ENCODE measurements around the gene CDK19. TPM values are rescaled to one million over a fixed set of nuclear protein-coding genes. Genes with fewer than 3 reads are reported as not detected.

CDK19 gene
- total and polyA plus RNA-seq, 2 of the 4 experiments (the other 2 are of a cell fraction): 6.0 to 6.8 TPM

- H3K56ac ChIP-seq (ENCODE audit: extremely low read depth, insufficient read depth, low read length): no peak overlapping the region
- peaks cover 2% of the 10 kb centered on the region; the same call in 1 of the 2 replicates for H3K9me3 ChIP-seq (ENCODE audit: control insufficient read depth, insufficient read depth, low read length)
- H2BK15ac ChIP-seq (ENCODE audit: low read depth, low read length): no peak overlapping the region
- H2AK9ac ChIP-seq (replicated peaks; ENCODE audit: low read depth, low read length, poor library complexity): peak overlapping the region; percentile 28
- ChIA-PET CTCF (no interaction called here), POLR2A (ENCODE audit: unreplicated experiment) (no interaction called here)
- no peaks in the 10 kb centered on the region for H3K27me3 ChIP-seq (ENCODE audit: control insufficient read depth, insufficient read depth, low read length)
- no peak overlapping the region for H3K23ac ChIP-seq (ENCODE audit: low read depth, low read length)
- peaks cover 2% of the 10 kb centered on the region; the same call in 1 of the 2 replicates for H3K4me1 ChIP-seq (ENCODE audit: control insufficient read depth, insufficient read depth, low read length)
- ATAC-seq (ENCODE audit: low read depth) (no peak), DNase-seq (no peak)
- no TSS peak for BruUV-seq (replicated peaks)
- H3K4ac ChIP-seq (ENCODE audit: low read depth, low read length): no peak overlapping the region
- H4K8ac ChIP-seq (ENCODE audit: low read depth in 2 of 2, low read length in 2 of 2): no peak overlapping the region
- no peak overlapping the region for H3K4me2 ChIP-seq (ENCODE audit: low read depth, low read length)
- in situ Hi-C loops (cut with MboI; ENCODE audit: low sequenced_read_pairs) (no loop called here), intact Hi-C loops (cut with micrococcal nuclease) (no loop called here), dilution Hi-C loops (cut with HindIII; ENCODE audit: low sequenced_read_pairs, unreplicated experiment) (no loop called here)
- H4K5ac ChIP-seq (ENCODE audit: low read depth, low read length): no peak overlapping the region
- H2AK5ac ChIP-seq (ENCODE audit: low read depth, low read length): no peak overlapping the region
- 97% methylated on average over 57 of the region's 62 CpGs; no CpG with 5 or more reads in 1 of the 2 experiments for WGBS, 2 experiments (ENCODE audit: extremely low coverage in 2 of 2, insufficient read length in 1 of 2)
- no peaks in the 10 kb centered on the region for H4K20me1 ChIP-seq (ENCODE audit: insufficient read depth, low read length)
- H3K27ac ChIP-seq (ENCODE audit: insufficient read depth, low read length): no peak overlapping the region
- H2BK20ac ChIP-seq (ENCODE audit: low read depth, low read length): no peak overlapping the region
- peaks cover 9% of the 10 kb centered on the region; the same call in 1 of the 2 replicates for H3K36me3 ChIP-seq (ENCODE audit: control insufficient read depth, insufficient read depth, low read length)
- H2BK120ac ChIP-seq (ENCODE audit: low read depth, low read length): no peak overlapping the region
- H3K14ac ChIP-seq (replicated peaks; ENCODE audit: low read depth, low read length): no peak overlapping the region
- H3K4me3 ChIP-seq (ENCODE audit: insufficient read depth, low read depth, low read length): no peak overlapping the region
- H3K9ac ChIP-seq (ENCODE audit: low read depth, low read length): no peak overlapping the region
- H4K91ac ChIP-seq (ENCODE audit: insufficient read depth, low read depth, low read length): no peak overlapping the region
- no peak overlapping the region for H2AFZ ChIP-seq (replicated peaks; ENCODE audit: low read length, poor library complexity)
- H2BK5ac ChIP-seq (ENCODE audit: low read depth, low read length, poor library complexity, severe bottlenecking): no peak overlapping the region
- no peaks in the 10 kb centered on the region for H3K9me1 ChIP-seq (ENCODE audit: insufficient read depth, low read length)
- TF ChIP-seq FOS (IDR thresholded peaks at IDR 0.05; ENCODE audit: low read depth, low read length): no peak
- no peak for TF ChIP-seq RCOR1 (IDR thresholded peaks at IDR 0.05; ENCODE audit: insufficient replicate concordance, low read length)
- no peak for TF ChIP-seq RFX5 (IDR thresholded peaks at IDR 0.05; ENCODE audit: low read depth, low read length)
- no peak for TF ChIP-seq BHLHE40 (IDR thresholded peaks at IDR 0.05; ENCODE audit: low read depth, low read length)
- no peak for TF ChIP-seq NFE2L2 (IDR thresholded peaks at IDR 0.05; ENCODE audit: low read depth, low read length)
- TF ChIP-seq CHD1 (IDR thresholded peaks at IDR 0.05; ENCODE audit: low read depth, low read length): no peak
- TF ChIP-seq MAZ (IDR thresholded peaks at IDR 0.05; ENCODE audit: borderline replicate concordance, low read depth, low read length): no peak
- TF ChIP-seq MXI1 (IDR thresholded peaks at IDR 0.05; ENCODE audit: borderline replicate concordance, low read depth, low read length): no peak
- TF ChIP-seq CTCF (conservative IDR thresholded peaks at IDR 0.05; ENCODE audit: low read depth, low read length): no peak
- no peak for TF ChIP-seq SMC3 (IDR thresholded peaks at IDR 0.05; ENCODE audit: low read depth, low read length)
- no peak for TF ChIP-seq CEBPB (IDR thresholded peaks at IDR 0.05; ENCODE audit: low read depth, low read length)
- no peak for TF ChIP-seq POLR2A (IDR thresholded peaks at IDR 0.05; ENCODE audit: low read depth, low read length)
- TF ChIP-seq RAD21 (IDR thresholded peaks at IDR 0.05; ENCODE audit: low read length): no peak
- TF ChIP-seq MAFK (IDR thresholded peaks at IDR 0.05; ENCODE audit: low read depth, low read length): no peak
- TF ChIP-seq ELK1 (IDR thresholded peaks at IDR 0.05; ENCODE audit: borderline replicate concordance, low read depth, low read length): no peak
- no peak for TF ChIP-seq USF2 (IDR thresholded peaks at IDR 0.05; ENCODE audit: low read depth, low read length)
- no peaks in the 10 kb centered on the region for H3K79me1 ChIP-seq (ENCODE audit: low read depth in 1 of 2, low read length in 2 of 2)
- H3K18ac ChIP-seq (ENCODE audit: low read depth, low read length): no peak overlapping the region
Measured at GRCh38 chr6:110645685-110646418, 169.4 kb downstream of the CDK19 start.

Measured in IMR-90 (cell line).